ENCODE data around the gene DHCR24. TPM values are rescaled to one million over a fixed set of nuclear protein-coding genes. Genes with fewer than 3 reads are reported as not detected.
"Not testable (repeated sequence)": the region's sequence is repeated elsewhere in the genome, so short reads cannot be mapped to it uniquely, and the experiment has no call there.

The DHCR24 gene
- 76.1 and 87.2 TPM in 2 replicates for total RNA-seq
- long read RNA-seq, full-length matches to known transcripts = 59 of 94 reads
- long read RNA-seq, partial matches to known transcripts = 9 of 94 reads
- long read RNA-seq, other reads (novel, unspliced or antisense) = 26 of 94 reads

- Mint-ChIP-seq H3K9me3 (ENCODE audit: unreplicated experiment) (no peaks in the 10 kb centered on the region), H3K27me3 (ENCODE audit: unreplicated experiment) (no peaks in the 10 kb centered on the region), H3K4me3 (ENCODE audit: unreplicated experiment) (peak within 1 kb of the TSS; percentile 86), H3K4me1 (ENCODE audit: unreplicated experiment) (peaks cover 52% of the 10 kb centered on the region), H3K36me3 (ENCODE audit: unreplicated experiment) (peaks cover 6% of the 10 kb centered on the region), H3K27ac (ENCODE audit: unreplicated experiment) (peak within 1 kb of the TSS; percentile 81)
- TF ChIP-seq CTCF (IDR thresholded peaks at IDR 0.05) = no peak
- DNase-seq (ENCODE audit: extremely low spot score, unreplicated experiment) = peak; percentile 95
Observed at GRCh38 chr1:54886724-54887664, at the start of gene DHCR24. Gene DHCR24 (minus strand): TSS chr1:54887195. CDS start chr1:54887119, 76 bp downstream.

- peak overlapping the region; percentile 19 for H3K27ac Mint-ChIP-seq (ENCODE audit: unreplicated experiment)
- TF ChIP-seq CTCF (IDR thresholded peaks at IDR 0.05) = no peak
- H3K4me1 Mint-ChIP-seq (ENCODE audit: unreplicated experiment) = peaks cover 61% of the 10 kb centered on the region
Observed at GRCh38 chr1:54936791-54937190, 49.8 kb upstream of the DHCR24 start.

GRCh38 chr1:54934869-54935268 is 47.9 kb upstream of the DHCR24 start:
- Mint-ChIP-seq H3K36me3 (ENCODE audit: unreplicated experiment) (peaks cover 3% of the 10 kb centered on the region), H3K4me1 (ENCODE audit: unreplicated experiment) (peaks cover 56% of the 10 kb centered on the region), H3K27ac (ENCODE audit: unreplicated experiment) (peak overlapping the region; percentile 94), H3K4me3 (ENCODE audit: unreplicated experiment) (no peak overlapping the region), H3K9me3 (ENCODE audit: unreplicated experiment) (peaks cover 5% of the 10 kb centered on the region), H3K27me3 (ENCODE audit: unreplicated experiment) (no peaks in the 10 kb centered on the region)
- TF ChIP-seq CTCF (IDR thresholded peaks at IDR 0.05) = no peak
- DNase-seq (ENCODE audit: extremely low spot score, unreplicated experiment) = no peak

More at GRCh38 chr1:54936791-54937190, 49.8 kb upstream of the DHCR24 start:
- DNase-seq (ENCODE audit: extremely low spot score, unreplicated experiment) = no peak
- Mint-ChIP-seq H3K9me3 (ENCODE audit: unreplicated experiment) (peaks cover 5% of the 10 kb centered on the region), H3K4me3 (ENCODE audit: unreplicated experiment) (no peak overlapping the region), H3K36me3 (ENCODE audit: unreplicated experiment) (peaks cover 3% of the 10 kb centered on the region), H3K27me3 (ENCODE audit: unreplicated experiment) (no peaks in the 10 kb centered on the region)

- peak overlapping the region; percentile 94 for H3K27ac Mint-ChIP-seq (ENCODE audit: unreplicated experiment)
- DNase-seq (ENCODE audit: extremely low spot score, unreplicated experiment); H3K9me3 Mint-ChIP-seq (ENCODE audit: unreplicated experiment); H3K4me3 Mint-ChIP-seq (ENCODE audit: unreplicated experiment); H3K27me3 Mint-ChIP-seq (ENCODE audit: unreplicated experiment); H3K36me3 Mint-ChIP-seq (ENCODE audit: unreplicated experiment): not testable (repeated sequence)
- peaks cover 52% of the 10 kb centered on the region for H3K4me1 Mint-ChIP-seq (ENCODE audit: unreplicated experiment)
Observed at GRCh38 chr1:54934081-54934480, 47.1 kb upstream of the DHCR24 start.

- no peaks in the 10 kb centered on the region for H3K27me3 Mint-ChIP-seq (ENCODE audit: unreplicated experiment)
- H3K36me3 Mint-ChIP-seq (ENCODE audit: unreplicated experiment) = peaks cover 3% of the 10 kb centered on the region
- H3K4me1 Mint-ChIP-seq (ENCODE audit: unreplicated experiment) = peaks cover 38% of the 10 kb centered on the region
- H3K4me3 Mint-ChIP-seq (ENCODE audit: unreplicated experiment) = no peak overlapping the region
- TF ChIP-seq CTCF (IDR thresholded peaks at IDR 0.05) = no peak
- no peak overlapping the region for H3K27ac Mint-ChIP-seq (ENCODE audit: unreplicated experiment)
- H3K9me3 Mint-ChIP-seq (ENCODE audit: unreplicated experiment) = peaks cover 5% of the 10 kb centered on the region
- no peak for DNase-seq (ENCODE audit: extremely low spot score, unreplicated experiment)
Observed at GRCh38 chr1:54931275-54931840, 44.4 kb upstream of the DHCR24 start.
